H1 (cell line): ENCODE measurements around the gene MAN1C1. TPM values are rescaled to one million over a fixed set of nuclear protein-coding genes. Genes with fewer than 3 reads are reported as not detected.

ENCODE experiments used
- CTCF ChIA-PET: fragments of 300-600 bp; sonication (Branson Sonifier 250); formaldehyde crosslinking; loops from one replicate; lab custom pipeline; 2021; ENCODE audit not compliant: partially characterized antibody; lab: Charles Lee
- POLR2A ChIA-PET: fragments of 300-600 bp; sonication (Branson Sonifier 250); formaldehyde crosslinking; loops from one replicate; lab custom pipeline; 2021; ENCODE audit warnings: inconsistent platforms; ENCODE audit not compliant: partially characterized antibody; lab: Charles Lee
- DNase-seq, 2 experiments: peaks; one replicate each; pipeline versions ENCODE4 v3.0.0 to v3.0.0-alpha.2; 2010 to 2022; ENCODE audit warnings: low spot score in 2 of 2, low read depth in 1 of 2, mixed read lengths in 1 of 2
- FAIRE-seq: peaks from 2 replicates; lab custom pipeline; 2011; peaks lifted over from hg19 to GRCh38; lab: Jason Lieb, UNC
- H2AFZ ChIP-seq: 2 replicates; pipeline ENCODE4 v1.8.1; 2012; ENCODE audit warnings: low read length, inconsistent platforms
- H2AK5ac ChIP-seq: 2 replicates; pipeline ENCODE4 v1.6.1; 2013; ENCODE audit warnings: low read depth, low read length
- H2BK120ac ChIP-seq: replicated peaks from 2 replicates; pipeline ENCODE3; 2013; ENCODE audit warnings: low read depth, low read length, inconsistent platforms
- H2BK12ac ChIP-seq: 2 replicates; pipeline ENCODE4 v1.6.1; 2013; ENCODE audit warnings: low read depth, low read length
- H2BK15ac ChIP-seq: 2 replicates; pipeline ENCODE4 v1.6.1; 2013; ENCODE audit warnings: low read length
- H2BK20ac ChIP-seq: 2 replicates; pipeline ENCODE4 v1.6.1; 2013; ENCODE audit warnings: low read length
- H2BK5ac ChIP-seq: 2 replicates; pipeline ENCODE4 v1.6.1; 2013; ENCODE audit warnings: low read depth, low read length
- H3K14ac ChIP-seq: 2 replicates; pipeline ENCODE4 v1.6.1; 2013; ENCODE audit warnings: inconsistent platforms; ENCODE audit not compliant: insufficient read length
- H3K18ac ChIP-seq: 2 replicates; pipeline ENCODE4 v1.6.1; 2013; ENCODE audit warnings: low read length; ENCODE audit errors: extremely low read depth
- H3K23ac ChIP-seq: 2 replicates; pipeline ENCODE4 v1.6.1; 2013; ENCODE audit warnings: inconsistent platforms; ENCODE audit not compliant: insufficient read length
- H3K23me2 ChIP-seq: 2 replicates; pipeline ENCODE4 v1.6.1; 2013; ENCODE audit warnings: low read depth, low read length
- H3K27ac ChIP-seq: 2 replicates; pipeline ENCODE4 v1.6.1; 2011; ENCODE audit warnings: low read depth, low read length, inconsistent platforms
- H3K27me3 ChIP-seq, 4 experiments: replicated peaks in 1 of 4; 1 replicate in 1 of 4; 2 replicates in 3 of 4; pipeline versions ENCODE4 v1.6.1 to v1.8.1; 2011 to 2013; ENCODE audit warnings: low read length in 3 of 4, mild to moderate bottlenecking in 3 of 4, inconsistent platforms in 2 of 4, mixed read lengths in 2 of 4, moderate library complexity in 1 of 4; ENCODE audit not compliant: control insufficient read depth in 3 of 4, insufficient read depth in 3 of 4; ENCODE audit errors: extremely low read depth in 1 of 4
- H3K36me3 ChIP-seq, 4 experiments: 2 replicates each; pipeline versions ENCODE4 v1.6.1 to v1.8.1; 2011 to 2013; ENCODE audit warnings: mild to moderate bottlenecking in 4 of 4, low read length in 3 of 4, moderate library complexity in 2 of 4, control low read depth in 1 of 4, inconsistent platforms in 1 of 4; ENCODE audit not compliant: insufficient read depth in 4 of 4, control insufficient read depth in 2 of 4
- H3K4ac ChIP-seq: replicated peaks from 2 replicates; pipeline ENCODE3; 2013; ENCODE audit warnings: low read length, low read depth, mixed read lengths, inconsistent platforms; ENCODE audit not compliant: insufficient read length
- H3K4me1 ChIP-seq, 4 experiments: replicated peaks in 1 of 4; 1 replicate in 1 of 4; 2 replicates in 3 of 4; pipeline versions ENCODE4 v1.6.1 to v1.8.1; 2011 to 2013; ENCODE audit warnings: low read length in 3 of 4, inconsistent platforms in 2 of 4, mixed read lengths in 1 of 4; ENCODE audit not compliant: insufficient read depth in 4 of 4, control insufficient read depth in 3 of 4
- H3K4me2 ChIP-seq, 2 experiments: 2 replicates each; pipeline versions ENCODE4 v1.6.1 to v1.8.1; 2011 to 2013; ENCODE audit warnings: low read depth in 2 of 2, low read length in 2 of 2, control low read depth in 1 of 2, inconsistent platforms in 1 of 2, mild to moderate bottlenecking in 1 of 2; ENCODE audit not compliant: insufficient read depth in 1 of 2
- H3K4me3 ChIP-seq, 4 experiments: fragments of 200-600, 300-600 bp in 1 of 4; sonication (generic), shearing (Covaris generic), sonication (Bioruptor Twin) in 1 of 4; 2 replicates each; pipeline versions ENCODE4 v1.5.1 to v1.8.1; 2011 to 2016; ENCODE audit warnings: low read length in 4 of 4, low read depth in 3 of 4, control low read depth in 2 of 4, inconsistent platforms in 2 of 4, mild to moderate bottlenecking in 2 of 4, mixed read lengths in 1 of 4, moderate library complexity in 1 of 4; ENCODE audit not compliant: insufficient read depth in 2 of 4; ENCODE audit errors: extremely low read depth in 1 of 4
- H3K56ac ChIP-seq: replicated peaks from 2 replicates; pipeline ENCODE3; 2013; ENCODE audit warnings: low read depth, mild to moderate bottlenecking, mixed read lengths, low read length, inconsistent platforms; ENCODE audit not compliant: insufficient read length
- H3K79me1 ChIP-seq: 2 replicates; pipeline ENCODE4 v1.6.1; 2013; ENCODE audit warnings: low read depth, low read length, control low read depth
- H3K79me2 ChIP-seq, 2 experiments: 2 replicates each; pipeline versions ENCODE4 v1.6.1 to v1.8.1; 2012 to 2013; ENCODE audit warnings: low read length in 2 of 2, mild to moderate bottlenecking in 2 of 2, inconsistent platforms in 1 of 2; ENCODE audit not compliant: insufficient read depth in 2 of 2, control insufficient read depth in 1 of 2
- H3K9ac ChIP-seq, 4 experiments: replicated peaks in 1 of 4; 1 replicate in 1 of 4; 2 replicates in 3 of 4; pipeline versions ENCODE4 v1.6.1 to v1.8.1; 2011 to 2013; ENCODE audit warnings: low read depth in 3 of 4, low read length in 3 of 4, control low read depth in 2 of 4, mild to moderate bottlenecking in 2 of 4, moderate library complexity in 2 of 4, inconsistent platforms in 1 of 4; ENCODE audit errors: extremely low read depth in 1 of 4
- H3K9me3 ChIP-seq, 2 experiments: 2 replicates each; pipeline versions ENCODE4 v1.6.1 to v1.8.1; 2012 to 2013; ENCODE audit warnings: mild to moderate bottlenecking in 2 of 2, moderate library complexity in 2 of 2, control low read depth in 1 of 2, inconsistent platforms in 1 of 2, low read depth in 1 of 2, low read length in 1 of 2, mixed read lengths in 1 of 2; ENCODE audit not compliant: insufficient read depth in 2 of 2
- H4K20me1 ChIP-seq, 2 experiments: replicated peaks in 1 of 2; 2 replicates each; pipeline versions ENCODE3 to v1.8.1; 2011 to 2013; ENCODE audit warnings: inconsistent platforms in 2 of 2, low read length in 2 of 2, mild to moderate bottlenecking in 1 of 2; ENCODE audit not compliant: insufficient read depth in 2 of 2, control insufficient read depth in 1 of 2
- H4K5ac ChIP-seq: 2 replicates; pipeline ENCODE4 v1.6.1; 2013; ENCODE audit warnings: low read length, low read depth, mixed read lengths, inconsistent platforms; ENCODE audit not compliant: insufficient read length
- H4K8ac ChIP-seq: 2 replicates; pipeline ENCODE4 v1.8.0; 2013; ENCODE audit warnings: mild to moderate bottlenecking, moderate library complexity, low read length, inconsistent platforms; ENCODE audit not compliant: insufficient read depth; ENCODE audit errors: extremely low read depth
- H4K91ac ChIP-seq: replicated peaks from 2 replicates; pipeline ENCODE3; 2013; ENCODE audit warnings: low read length, mixed read lengths, inconsistent platforms; ENCODE audit not compliant: insufficient read length
- GABPA ChIP-seq: IDR thresholded peaks from 2 replicates; pipeline ENCODE4 v1.6.1; 2011; ENCODE audit warnings: mild to moderate bottlenecking, low read length, moderate library complexity, borderline replicate concordance; ENCODE audit not compliant: insufficient read depth
- WGBS, 2 experiments: shearing (Covaris generic) in 1 of 2; methylation state at CpG; one replicate each; pipeline versions ENCODE4 v1.1.6 to v1.1.7; 2013 to 2015; ENCODE audit warnings: low lambda C conversion rate in 2 of 2, mixed read lengths in 2 of 2, inconsistent platforms in 1 of 2, low coverage in 1 of 2, missing lambda C conversion rate in 1 of 2; ENCODE audit not compliant: insufficient replicate concordance in 2 of 2, insufficient coverage in 1 of 2, insufficient read length in 1 of 2; ENCODE audit errors: extremely low coverage in 1 of 2, missing lambda C conversion rate in 1 of 2; 5-methylcytosine and 5-hydroxymethylcytosine counted together
- polyA plus RNA-seq, 7 experiments: library from polyadenylated mRNA; depleted of rRNA in 3 of 7; stranded (reverse) in 5 of 7; unstranded in 2 of 7; fragments of >200 nt in 5 of 7; fragments of 200-250 nt in 2 of 7; gene quantifications; 1 replicate in 5 of 7; 2 replicates in 1 of 7; 4 replicates in 1 of 7; pipeline versions ENCODE4 v1.2.1 to v1.2.3, GENCODE V29; 2011 to 2013; ENCODE audit warnings: missing spikeins in 2 of 7, mixed read lengths in 2 of 7
- total RNA-seq: library from RNA; stranded (reverse); fragmentation: NEBNext Ultra II Directional; extraction: Animal tissue kit (Norgen Biotek cat#: 25700); gene quantifications from 2 replicates; pipeline ENCODE4 v1.2.1, GENCODE V29; 2021

The MAN1C1 gene
- total and polyA plus RNA-seq, 2 of the 8 experiments (the other 6 are each of a cell fraction or from before 2014, with no cell fraction given), result 7.8 to 15.2 TPM

DNA sequence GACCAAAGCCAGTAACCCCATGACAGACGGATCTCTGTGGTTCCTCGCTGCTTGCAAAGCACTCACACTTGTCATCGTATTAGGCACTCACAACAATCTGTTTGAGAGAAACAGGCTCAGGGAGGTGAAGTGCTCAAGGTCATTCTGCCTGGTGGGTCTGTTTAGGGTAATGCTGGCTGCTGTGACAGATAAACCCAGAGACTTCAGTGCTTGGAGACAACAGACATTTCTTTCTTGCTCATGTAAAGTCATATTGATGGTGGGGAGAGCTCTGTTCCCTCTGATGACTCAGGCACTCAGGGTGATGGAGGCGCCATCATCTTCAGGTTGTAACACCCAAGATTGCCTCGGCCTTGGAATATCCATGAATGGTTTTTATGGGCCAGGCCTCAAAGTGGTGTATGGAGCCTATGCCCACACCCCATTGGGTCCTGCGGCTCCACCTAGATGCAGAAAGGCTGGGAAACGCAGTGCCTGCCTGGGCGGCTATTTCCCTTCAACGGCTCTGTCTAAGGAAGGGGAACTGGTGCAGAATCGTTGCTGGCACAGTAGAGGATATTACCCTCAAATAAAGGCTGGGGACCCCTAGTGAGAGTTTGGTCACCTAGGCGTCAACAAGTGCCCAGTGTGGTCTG, 111.8 kb downstream of the MAN1C1 start:
- Histone ChIP-seq H3K23me2 (no peaks in the 10 kb centered on the region), H3K14ac (no peak overlapping the region), H3K79me1 (no peaks in the 10 kb centered on the region), H3K4ac (no peak overlapping the region), H4K91ac (no peak overlapping the region), H4K20me1 (no peaks in the 10 kb centered on the region), H3K9ac (no peak overlapping the region), H3K4me1 (peaks cover 9 to 24% (median 16%) of the 10 kb centered on the region in 4 experiments), H2BK120ac (no peak overlapping the region), H3K27me3 (no peaks in the 10 kb centered on the region), H3K4me3 (no peak overlapping the region), H4K8ac (no peak overlapping the region), H3K9me3 (no peaks in the 10 kb centered on the region), H3K4me2 (no peak overlapping the region), H3K27ac (no peak overlapping the region), H3K56ac (no peak overlapping the region), H2AK5ac (peak overlapping the region; percentile 45; the same call in 1 of the 2 replicates), H2BK5ac (peak overlapping the region; percentile 40; the same call in 1 of the 2 replicates), H2AFZ (no peak overlapping the region), H4K5ac (no peak overlapping the region), H2BK20ac (no peak overlapping the region), H3K18ac (peak overlapping the region; percentile 68; the same call in 1 of the 2 replicates), H2BK15ac (peak overlapping the region; percentile 25), H2BK12ac (peak overlapping the region; percentile 63), H3K79me2 (no peaks in the 10 kb centered on the region), H3K23ac (no peak overlapping the region), H3K36me3 (no peaks in the 10 kb centered on the region)
- WGBS, 2 experiments, result 80% methylated on average over 11 of the region's 11 CpGs; no CpG with 5 or more reads in 1 of the 2 experiments
- FAIRE-seq, result no peak
- TF ChIP-seq GABPA, result no peak
- DNase-seq, result no peak
- ChIA-PET CTCF (interaction anchor here (0.6 to 7.8 kb wide), 12 partner anchors 9 to 1002 kb away, joined by 3 to 53 read pairs (median 4); no protein-coding TSS in a partner anchor), POLR2A (interaction anchor here (1.6 kb wide), 1 partner anchor 22 kb away, joined by 5 read pairs; no protein-coding TSS in a partner anchor)
